Measurements from ENCODE around the gene ASRGL1.

DNA sequence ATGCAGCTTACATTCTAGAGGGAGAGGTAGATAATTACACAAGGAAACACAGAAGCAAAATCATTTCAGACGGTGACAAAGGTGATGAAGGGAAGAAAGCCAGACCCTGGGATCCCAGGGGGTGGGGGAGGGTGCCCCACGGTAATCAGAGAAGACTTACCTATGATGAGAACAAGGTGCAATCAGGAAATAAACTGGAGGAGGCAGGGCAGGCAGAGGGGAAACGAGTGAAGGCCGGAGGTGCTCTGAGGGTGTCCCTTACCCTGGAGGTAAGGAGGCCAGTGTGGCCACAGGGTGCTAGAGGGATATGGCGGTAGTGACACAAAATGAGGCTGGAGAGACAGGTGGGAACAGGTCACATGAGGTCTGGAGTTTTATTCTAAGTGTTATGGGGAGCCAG lies 67.7 kb downstream of the ASRGL1 start:
- TF ChIP-seq, protein P1, sequence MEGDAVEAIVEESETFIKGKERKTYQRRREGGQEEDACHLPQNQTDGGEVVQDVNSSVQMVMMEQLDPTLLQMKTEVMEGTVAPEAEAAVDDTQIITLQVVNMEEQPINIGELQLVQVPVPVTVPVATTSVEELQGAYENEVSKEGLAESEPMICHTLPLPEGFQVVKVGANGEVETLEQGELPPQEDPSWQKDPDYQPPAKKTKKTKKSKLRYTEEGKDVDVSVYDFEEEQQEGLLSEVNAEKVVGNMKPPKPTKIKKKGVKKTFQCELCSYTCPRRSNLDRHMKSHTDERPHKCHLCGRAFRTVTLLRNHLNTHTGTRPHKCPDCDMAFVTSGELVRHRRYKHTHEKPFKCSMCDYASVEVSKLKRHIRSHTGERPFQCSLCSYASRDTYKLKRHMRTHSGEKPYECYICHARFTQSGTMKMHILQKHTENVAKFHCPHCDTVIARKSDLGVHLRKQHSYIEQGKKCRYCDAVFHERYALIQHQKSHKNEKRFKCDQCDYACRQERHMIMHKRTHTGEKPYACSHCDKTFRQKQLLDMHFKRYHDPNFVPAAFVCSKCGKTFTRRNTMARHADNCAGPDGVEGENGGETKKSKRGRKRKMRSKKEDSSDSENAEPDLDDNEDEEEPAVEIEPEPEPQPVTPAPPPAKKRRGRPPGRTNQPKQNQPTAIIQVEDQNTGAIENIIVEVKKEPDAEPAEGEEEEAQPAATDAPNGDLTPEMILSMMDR (conservative IDR thresholded peaks at IDR 0.05; ENCODE audit: low read depth, low read length): no peak
- TF ChIP-seq EZH2 (IDR thresholded peaks at IDR 0.05; ENCODE audit: low read length, unreplicated experiment) (no peak), EZH2phosphoT487 (IDR thresholded peaks at IDR 0.05; ENCODE audit: borderline replicate concordance, low read length) (no peak)

Measured in PC-3 (cell line).